ENCODE measurements around the gene CDKN2D.
A peak's percentile ranks its signal among the peaks of the same experiment; 100 is the strongest.
"Not testable (repeated sequence)": the region's sequence is repeated elsewhere in the genome, so short reads cannot be mapped to it uniquely, and the experiment has no call there.

Gene CDKN2D

GRCh38 chr19:10552510-10553053 lies 16.2 kb downstream of the CDKN2D start:
- no peak for DNase-seq (ENCODE audit: low read depth in 1 of 2, low spot score in 1 of 2)

- no peak for DNase-seq (ENCODE audit: low read depth in 1 of 2, low spot score in 1 of 2)
These were observed 17.0 kb downstream of the CDKN2D start for GRCh38 chr19:10551698-10552301.

DNA sequence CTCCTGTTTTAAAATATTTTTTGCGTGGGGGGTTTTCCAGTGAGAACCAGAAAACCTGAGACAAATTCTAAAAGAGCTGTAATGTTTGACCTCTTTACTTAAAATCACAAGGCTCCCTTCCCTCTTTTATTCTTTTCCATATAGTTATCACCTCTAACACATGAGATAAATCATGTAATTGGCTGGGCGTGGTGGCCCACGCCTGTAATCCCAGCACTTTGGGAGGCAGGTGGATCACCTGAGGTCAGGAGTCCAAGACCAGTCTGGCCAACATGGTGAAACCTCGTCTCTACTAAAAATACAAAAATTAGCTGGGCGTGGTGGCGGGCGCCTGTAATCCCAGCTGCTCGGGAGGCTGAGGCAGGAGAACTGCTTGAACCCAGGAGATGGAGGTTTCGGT lies 17.8 kb downstream of the CDKN2D start:
- DNase-seq (ENCODE audit: low read depth in 1 of 2, low spot score in 1 of 2), result not testable (repeated sequence)

GRCh38 chr19:10550336-10550735 lies 18.4 kb downstream of the CDKN2D start:
- no peak for DNase-seq (ENCODE audit: low read depth in 1 of 2, low spot score in 1 of 2)

DNA sequence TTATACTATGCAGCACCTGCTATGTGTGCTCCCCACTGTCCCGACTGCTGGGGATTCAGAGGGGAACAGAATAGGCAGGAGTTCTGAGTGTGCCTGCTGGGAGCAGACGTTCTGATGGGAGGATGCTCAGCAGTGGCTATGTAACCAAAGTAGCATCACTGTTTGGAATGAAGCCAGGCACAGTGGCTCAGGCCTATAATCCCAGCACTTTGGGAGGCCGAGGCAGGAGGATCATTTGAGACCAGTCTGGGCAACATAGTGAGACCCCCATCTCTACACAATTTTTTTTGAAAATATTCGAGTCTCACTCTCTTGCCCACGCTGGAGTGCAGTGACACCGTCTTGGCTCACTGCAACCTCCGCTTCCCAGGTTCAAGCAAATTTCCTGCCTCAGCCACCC lies 19.0 kb downstream of the CDKN2D start:
- DNase-seq (ENCODE audit: low read depth in 1 of 2, low spot score in 1 of 2), result no peak

DNA sequence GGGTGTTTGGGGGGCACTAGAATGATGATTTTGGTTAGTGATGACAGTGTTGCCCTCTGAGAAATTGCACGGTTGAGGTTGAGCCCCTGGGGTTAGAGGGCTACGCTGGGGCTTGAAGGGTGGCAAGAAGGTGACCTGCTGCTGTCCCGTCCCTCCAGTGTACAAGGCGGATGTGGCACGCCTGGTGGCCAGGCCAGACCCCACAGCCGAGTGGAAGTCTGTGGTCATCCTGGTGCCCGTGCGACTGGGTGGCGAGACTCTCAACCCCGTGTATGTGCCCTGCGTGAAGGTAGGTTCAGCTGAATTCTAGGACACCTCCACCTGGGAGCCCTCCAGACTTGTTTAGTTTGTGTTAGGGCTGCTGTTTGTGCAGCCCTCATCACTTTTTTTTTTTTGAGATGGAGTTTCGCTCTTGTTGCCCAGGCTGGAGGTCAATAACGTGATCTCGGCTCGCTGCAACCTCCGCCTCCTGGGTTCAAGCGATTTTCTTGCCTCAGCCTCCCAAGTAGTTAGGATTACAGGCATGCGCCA lies 20.0 kb downstream of the CDKN2D start:
- no peak for DNase-seq (ENCODE audit: low read depth in 1 of 2, low spot score in 1 of 2)

- no peak for DNase-seq (ENCODE audit: low read depth in 1 of 2, low spot score in 1 of 2)
These were observed 22.0 kb downstream of the CDKN2D start for GRCh38 chr19:10546817-10547216.

GRCh38 chr19:10544753-10545251 lies 24.0 kb downstream of the CDKN2D start:
- no peak for DNase-seq (ENCODE audit: low read depth in 1 of 2, low spot score in 1 of 2)

DNA sequence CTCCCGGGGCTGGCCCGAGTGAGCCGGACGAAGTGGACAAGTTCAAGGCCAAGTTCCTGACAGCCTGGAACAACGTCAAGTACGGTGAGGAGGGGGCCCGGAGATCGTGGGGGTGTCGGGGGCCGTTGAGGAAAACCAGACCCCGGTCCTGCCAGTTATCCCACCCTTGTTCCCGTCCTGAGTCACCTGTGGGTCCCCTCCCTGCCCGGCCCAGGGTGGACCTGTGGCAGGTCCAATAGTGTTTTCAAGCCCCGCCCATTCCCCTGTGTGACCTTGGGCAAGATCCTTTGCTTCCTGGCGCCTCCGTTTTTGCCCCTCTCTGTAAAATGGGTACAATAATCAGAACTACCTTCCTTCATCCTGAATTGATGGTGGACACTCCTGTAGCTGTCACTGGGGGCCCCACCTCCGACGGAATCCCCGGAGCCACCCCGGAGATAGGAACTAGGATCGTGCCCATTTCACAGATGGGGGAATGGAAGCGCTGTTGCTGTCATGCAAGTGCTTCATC lies 24.5 kb downstream of the CDKN2D start:
- DNase-seq (ENCODE audit: low read depth in 1 of 2, low spot score in 1 of 2), result no peak

GRCh38 chr19:10543420-10544241 lies 25.1 kb downstream of the CDKN2D start, which contains the start of gene ATG4D:
Gene ATG4D (plus strand): TSS chr19:10543904. CDS start chr19:10544091, 187 bp downstream.
- DNase-seq (ENCODE audit: low read depth in 1 of 2, low spot score in 1 of 2), result peak; percentile 65 to 71

DNA sequence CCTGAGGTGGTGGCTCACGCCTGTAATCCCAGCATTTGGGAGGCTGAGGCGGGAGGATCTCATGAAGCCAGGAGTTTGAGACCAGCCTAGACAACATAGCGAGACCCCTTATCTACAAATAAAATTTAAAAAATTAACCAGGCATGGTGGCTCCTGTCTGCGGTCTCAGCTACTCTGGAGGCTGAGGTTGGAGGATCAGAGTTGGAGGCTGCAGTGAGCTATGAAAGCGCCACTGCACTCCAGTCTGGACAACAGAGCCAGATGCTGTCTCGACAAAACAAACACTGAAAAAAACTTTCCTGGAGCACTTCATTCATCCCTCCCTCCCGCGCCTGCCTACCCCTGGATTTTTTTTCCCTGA lies 25.7 kb downstream of the CDKN2D start:
- no peak for DNase-seq (ENCODE audit: low read depth in 1 of 2, low spot score in 1 of 2)

- DNase-seq (ENCODE audit: low read depth in 1 of 2, low spot score in 1 of 2), result not testable (repeated sequence)
These were observed 29.8 kb downstream of the CDKN2D start for GRCh38 chr19:10539016-10539415.

- DNase-seq (ENCODE audit: low read depth in 1 of 2, low spot score in 1 of 2), result no peak
These were observed 30.4 kb downstream of the CDKN2D start for GRCh38 chr19:10538204-10538983.

- no peak for DNase-seq (ENCODE audit: low read depth in 1 of 2, low spot score in 1 of 2)
These were observed 31.1 kb downstream of the CDKN2D start for GRCh38 chr19:10537668-10538067.

DNA sequence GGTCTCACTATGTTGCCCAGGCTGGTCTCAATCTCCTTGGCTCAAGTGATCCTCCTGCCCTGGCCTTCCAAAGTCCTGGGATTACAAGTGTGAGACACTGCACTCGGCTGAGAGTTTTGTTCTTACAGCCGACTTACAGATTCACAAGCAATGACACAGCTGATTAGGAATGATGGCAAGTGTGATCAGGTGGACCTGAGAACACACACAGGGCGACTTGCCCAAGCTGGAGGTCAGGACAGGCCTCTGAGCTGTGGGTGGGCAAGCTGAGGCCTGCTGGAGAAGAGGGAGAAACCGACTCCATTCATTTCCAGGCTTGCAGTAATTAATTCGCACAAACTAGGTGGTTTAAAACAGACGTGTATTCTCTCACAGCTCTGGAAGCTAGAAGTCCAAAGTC lies 33.2 kb downstream of the CDKN2D start:
- no peak for DNase-seq (ENCODE audit: low read depth in 1 of 2, low spot score in 1 of 2)

GRCh38 chr19:10533646-10534386 lies 35.0 kb downstream of the CDKN2D start:
- no peak for DNase-seq (ENCODE audit: low read depth in 1 of 2, low spot score in 1 of 2)

DNA sequence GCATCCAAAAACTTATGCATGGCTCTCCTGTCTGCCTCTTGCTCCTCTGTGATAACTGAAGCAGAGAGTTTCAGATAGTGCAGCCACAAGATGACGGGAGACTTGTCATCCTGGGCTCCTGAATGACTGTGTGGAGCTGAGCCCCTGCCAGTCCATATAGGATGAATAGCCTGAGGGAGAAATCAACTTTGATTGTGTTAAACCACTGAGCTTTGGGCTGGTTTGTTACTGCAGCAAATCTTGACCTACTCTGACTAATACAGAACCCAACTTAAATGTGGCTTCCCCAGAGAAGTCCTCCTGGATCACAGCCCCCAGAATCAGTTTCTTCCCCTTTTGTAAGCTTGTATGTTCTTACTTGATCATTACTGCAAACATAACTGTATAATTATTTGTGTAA lies 36.3 kb downstream of the CDKN2D start:
- DNase-seq (ENCODE audit: low read depth in 1 of 2, low spot score in 1 of 2), result no peak

GRCh38 chr19:10526887-10527286 lies 41.9 kb downstream of the CDKN2D start:
- DNase-seq (ENCODE audit: low read depth in 1 of 2, low spot score in 1 of 2), result not testable (repeated sequence)

DNA sequence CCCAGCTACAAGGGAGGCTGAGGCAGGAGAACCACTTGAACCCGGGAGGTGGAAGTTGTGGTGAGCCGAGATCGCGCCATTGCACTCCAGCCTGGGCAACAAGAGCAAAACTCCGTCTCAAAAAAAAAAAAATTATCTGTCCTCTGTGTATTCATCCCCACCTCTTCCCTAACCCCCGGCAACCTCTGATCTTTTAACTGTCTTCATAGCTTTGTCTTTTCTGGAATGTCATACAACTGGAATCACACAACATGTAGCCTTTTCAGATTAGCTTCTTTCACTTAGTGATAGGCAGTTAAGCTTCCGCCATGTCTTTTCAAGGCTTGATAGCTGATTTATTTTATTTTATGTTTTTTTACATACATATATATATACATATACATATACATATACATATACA lies 43.1 kb downstream of the CDKN2D start:
- DNase-seq (ENCODE audit: low read depth in 1 of 2, low spot score in 1 of 2), result no peak

GRCh38 chr19:10523135-10523636 lies 45.6 kb downstream of the CDKN2D start:
- no peak for DNase-seq (ENCODE audit: low read depth in 1 of 2, low spot score in 1 of 2)

All from activated T-helper 1 cell treated with anti-CD3 and anti-CD28 coated beads, Interleukin-2, amount 50 U/mL, for 16 hours (primary cell).